NCI-H345 (cell line): ENCODE data around the gene TFEB.

Source experiments
- DNase-seq: peaks from one replicate; lab custom pipeline; 2025; lab: John Stamatoyannopoulos, UW

TFEB gene

GRCh38 chr6:41722969-41723529, 12.4 kb downstream of the TFEB start:
- DNase-seq, result no peak

- DNase-seq, result no peak
Observed at GRCh38 chr6:41721414-41721813, 14.0 kb downstream of the TFEB start.

- DNase-seq, result no peak
Observed at GRCh38 chr6:41720783-41721182, 14.6 kb downstream of the TFEB start.

- no peak for DNase-seq
Observed at GRCh38 chr6:41720262-41720620, 15.2 kb downstream of the TFEB start.

GRCh38 chr6:41719436-41720261, 15.8 kb downstream of the TFEB start:
- DNase-seq, result no peak

GRCh38 chr6:41718828-41719227, 16.6 kb downstream of the TFEB start:
- no peak for DNase-seq

- no peak for DNase-seq
Observed at GRCh38 chr6:41717392-41717736, 18.0 kb downstream of the TFEB start.

GRCh38 chr6:41716516-41717391, 18.7 kb downstream of the TFEB start:
- peak; percentile 7 for DNase-seq

- no peak for DNase-seq
Observed at GRCh38 chr6:41715795-41716515, 19.5 kb downstream of the TFEB start.

- DNase-seq, result no peak
Observed at GRCh38 chr6:41714556-41715273, 20.7 kb downstream of the TFEB start.

- DNase-seq, result no peak
Observed at GRCh38 chr6:41713650-41714291, 21.6 kb downstream of the TFEB start.

- no peak for DNase-seq
Observed at GRCh38 chr6:41713159-41713649, 22.2 kb downstream of the TFEB start.

GRCh38 chr6:41712651-41713103, 22.7 kb downstream of the TFEB start:
- no peak for DNase-seq

- DNase-seq, result no peak
Observed at GRCh38 chr6:41711323-41712038, 23.9 kb downstream of the TFEB start.

GRCh38 chr6:41709375-41709774, 26.0 kb downstream of the TFEB start:
- no peak for DNase-seq

GRCh38 chr6:41708856-41709255, 26.6 kb downstream of the TFEB start:
- no peak for DNase-seq

- no peak for DNase-seq
Observed at GRCh38 chr6:41707565-41708200, 27.7 kb downstream of the TFEB start.

- no peak for DNase-seq
Observed at GRCh38 chr6:41706876-41707564, 28.4 kb downstream of the TFEB start.
